Fibroblast of lung (primary cell): Measurements from ENCODE around the gene IL10RB. TPM values are rescaled to one million over a fixed set of nuclear protein-coding genes. Genes with fewer than 3 reads are reported as not detected.

ENCODE experiments used
- DNase-seq, 2 donors: peaks; one replicate each; pipeline versions ENCODE4 v3.0.0 to v3.0.0-alpha.2; 2010; ENCODE audit warnings: low read depth in 2 of 2
- H2AFZ ChIP-seq: 2 replicates; pipeline ENCODE4 v1.5.1; 2012; ENCODE audit warnings: low read length, control low read depth, inconsistent platforms
- H3K27ac ChIP-seq: 2 replicates; pipeline ENCODE4 v1.5.1; 2011; ENCODE audit warnings: low read length, control low read depth; ENCODE audit not compliant: insufficient read depth
- H3K27me3 ChIP-seq: 2 replicates; pipeline ENCODE4 v1.5.1; 2011; ENCODE audit warnings: mild to moderate bottlenecking, low read length; ENCODE audit not compliant: control insufficient read depth, insufficient read depth
- H3K36me3 ChIP-seq: 2 replicates; pipeline ENCODE4 v1.5.1; 2011; ENCODE audit warnings: low read length; ENCODE audit not compliant: control insufficient read depth, insufficient read depth
- H3K4me1 ChIP-seq: 2 replicates; pipeline ENCODE4 v1.5.1; 2011; ENCODE audit warnings: low read length; ENCODE audit not compliant: control insufficient read depth, insufficient read depth; ENCODE audit errors: extremely low read depth
- H3K4me2 ChIP-seq: 2 replicates; pipeline ENCODE4 v1.5.1; 2011; ENCODE audit warnings: low read length, control low read depth; ENCODE audit not compliant: insufficient read depth; ENCODE audit errors: extremely low read depth
- H3K4me3 ChIP-seq, 4 experiments: fragments of 200-600 bp in 1 of 4; sonication (generic) in 1 of 4; replicated peaks in 1 of 4; 2 replicates each; pipeline ENCODE4 v1.5.1; 2011 to 2016; ENCODE audit warnings: low read length in 4 of 4, low read depth in 3 of 4, mild to moderate bottlenecking in 3 of 4, control low read depth in 2 of 4, inconsistent platforms in 1 of 4, mixed read lengths in 1 of 4; ENCODE audit not compliant: insufficient read depth in 1 of 4; ENCODE audit errors: control extremely low read depth in 1 of 4
- H3K79me2 ChIP-seq: 2 replicates; pipeline ENCODE4 v1.5.1; 2012; ENCODE audit warnings: mild to moderate bottlenecking, low read length, inconsistent platforms; ENCODE audit not compliant: control insufficient read depth, insufficient read depth
- H3K9ac ChIP-seq: 2 replicates; pipeline ENCODE4 v1.5.1; 2011; ENCODE audit warnings: mild to moderate bottlenecking, low read length, control low read depth; ENCODE audit not compliant: insufficient read depth
- H3K9me3 ChIP-seq: 2 replicates; pipeline ENCODE4 v1.5.1; 2012; ENCODE audit warnings: low read depth, low read length; ENCODE audit not compliant: control insufficient read depth, insufficient read depth
- H4K20me1 ChIP-seq: 2 replicates; pipeline ENCODE4 v1.5.1; 2011; ENCODE audit warnings: low read length; ENCODE audit not compliant: control insufficient read depth, insufficient read depth; ENCODE audit errors: extremely low read depth
- EZH2 ChIP-seq: IDR thresholded peaks from 2 replicates; pipeline ENCODE4 v1.5.1; 2012; ENCODE audit warnings: low read length, control low read depth, mild to moderate bottlenecking; ENCODE audit errors: missing control alignments
- polyA plus RNA-seq, 2 donors: library from polyadenylated mRNA; depleted of rRNA in 1 of 2; stranded (reverse) in 1 of 2; unstranded in 1 of 2; fragments of >200 nt; gene quantifications; 2 replicates each; pipeline ENCODE4 v1.2.1, GENCODE V29; 2011 to 2012; ENCODE audit warnings: missing spikeins in 1 of 2
- total RNA-seq: library from RNA; depleted of rRNA; stranded (reverse); fragments of >200 nt; gene quantifications from 2 replicates; pipeline ENCODE4 v1.2.1, GENCODE V29; 2014
- TF ChIP-seq, protein P1 (sequence below), 2 donors: IDR thresholded peaks in 1 of 2; conservative IDR thresholded peaks in 1 of 2; 1 replicate in 1 of 2; 2 replicates in 1 of 2; pipeline ENCODE4 v1.5.1; 2011 to 2012; ENCODE audit warnings: low read length in 2 of 2, control low read depth in 1 of 2, inconsistent platforms in 1 of 2, low read depth in 1 of 2, mild to moderate bottlenecking in 1 of 2

Gene IL10RB
- total and polyA plus RNA-seq, 2 donors (not counting 1 experiment from before 2014, with no cell fraction given) = 56.2 to 64.1 TPM

GRCh38 chr21:33234635-33235520 is 31.3 kb upstream of the IL10RB start:
- H3K27me3 ChIP-seq = no peaks in the 10 kb centered on the region
- H2AFZ ChIP-seq = no peak overlapping the region
- H3K27ac ChIP-seq = no peak overlapping the region
- no peak overlapping the region for H3K9ac ChIP-seq
- TF ChIP-seq, protein P1, sequence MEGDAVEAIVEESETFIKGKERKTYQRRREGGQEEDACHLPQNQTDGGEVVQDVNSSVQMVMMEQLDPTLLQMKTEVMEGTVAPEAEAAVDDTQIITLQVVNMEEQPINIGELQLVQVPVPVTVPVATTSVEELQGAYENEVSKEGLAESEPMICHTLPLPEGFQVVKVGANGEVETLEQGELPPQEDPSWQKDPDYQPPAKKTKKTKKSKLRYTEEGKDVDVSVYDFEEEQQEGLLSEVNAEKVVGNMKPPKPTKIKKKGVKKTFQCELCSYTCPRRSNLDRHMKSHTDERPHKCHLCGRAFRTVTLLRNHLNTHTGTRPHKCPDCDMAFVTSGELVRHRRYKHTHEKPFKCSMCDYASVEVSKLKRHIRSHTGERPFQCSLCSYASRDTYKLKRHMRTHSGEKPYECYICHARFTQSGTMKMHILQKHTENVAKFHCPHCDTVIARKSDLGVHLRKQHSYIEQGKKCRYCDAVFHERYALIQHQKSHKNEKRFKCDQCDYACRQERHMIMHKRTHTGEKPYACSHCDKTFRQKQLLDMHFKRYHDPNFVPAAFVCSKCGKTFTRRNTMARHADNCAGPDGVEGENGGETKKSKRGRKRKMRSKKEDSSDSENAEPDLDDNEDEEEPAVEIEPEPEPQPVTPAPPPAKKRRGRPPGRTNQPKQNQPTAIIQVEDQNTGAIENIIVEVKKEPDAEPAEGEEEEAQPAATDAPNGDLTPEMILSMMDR (conservative IDR thresholded peaks at IDR 0.05 in 1 of 2, IDR thresholded peaks at IDR 0.05 in 1 of 2; ENCODE audit: low read depth in 1 of 2, low read length in 2 of 2) = no peak
- TF ChIP-seq EZH2 = no peak
- no peak for DNase-seq
- no peaks in the 10 kb centered on the region for H3K36me3 ChIP-seq
- no peaks in the 10 kb centered on the region for H3K4me1 ChIP-seq
- no peak overlapping the region for H3K4me2 ChIP-seq
- no peaks in the 10 kb centered on the region for H3K9me3 ChIP-seq
- no peaks in the 10 kb centered on the region for H3K79me2 ChIP-seq
- H4K20me1 ChIP-seq = no peaks in the 10 kb centered on the region
- H3K4me3 ChIP-seq = no peak overlapping the region

GRCh38 chr21:33236013-33236686 is 30.0 kb upstream of the IL10RB start:
- Histone ChIP-seq H3K79me2 (no peaks in the 10 kb centered on the region), H2AFZ (no peak overlapping the region)

GRCh38 chr21:33236766-33237165 is 29.4 kb upstream of the IL10RB start:
- Histone ChIP-seq H3K4me2 (no peak overlapping the region), H3K79me2 (no peaks in the 10 kb centered on the region), H3K9me3 (no peaks in the 10 kb centered on the region), H3K27me3 (no peaks in the 10 kb centered on the region), H3K36me3 (no peaks in the 10 kb centered on the region), H2AFZ (no peak overlapping the region), H3K4me3 (no peak overlapping the region), H3K9ac (no peak overlapping the region), H3K27ac (no peak overlapping the region), H3K4me1 (no peaks in the 10 kb centered on the region), H4K20me1 (no peaks in the 10 kb centered on the region)
- DNase-seq = peak; percentile 14 to 17
- TF ChIP-seq, protein P1 (conservative IDR thresholded peaks at IDR 0.05 in 1 of 2, IDR thresholded peaks at IDR 0.05 in 1 of 2; ENCODE audit: low read depth in 1 of 2, low read length in 2 of 2) = no peak
- no peak for TF ChIP-seq EZH2

More at GRCh38 chr21:33236013-33236686, 30.0 kb upstream of the IL10RB start:
- TF ChIP-seq, protein P1 (conservative IDR thresholded peaks at IDR 0.05 in 1 of 2, IDR thresholded peaks at IDR 0.05 in 1 of 2; ENCODE audit: low read depth in 1 of 2, low read length in 2 of 2) = no peak
- no peak for TF ChIP-seq EZH2
- no peaks in the 10 kb centered on the region for H4K20me1 ChIP-seq
- no peak overlapping the region for H3K27ac ChIP-seq
- no peak overlapping the region for H3K9ac ChIP-seq
- no peak overlapping the region for H3K4me3 ChIP-seq
- no peaks in the 10 kb centered on the region for H3K27me3 ChIP-seq
- H3K36me3 ChIP-seq = no peaks in the 10 kb centered on the region
- DNase-seq = no peak
- no peaks in the 10 kb centered on the region for H3K4me1 ChIP-seq
- no peak overlapping the region for H3K4me2 ChIP-seq
- H3K9me3 ChIP-seq = no peaks in the 10 kb centered on the region
